ENCODE results near the gene MBD5. TPM values are rescaled to one million over a fixed set of nuclear protein-coding genes. Genes with fewer than 3 reads are reported as not detected.

The MBD5 gene
- total RNA-seq, 2 experiments from 2014 or later, result 13.8 to 46.3 TPM

DNA sequence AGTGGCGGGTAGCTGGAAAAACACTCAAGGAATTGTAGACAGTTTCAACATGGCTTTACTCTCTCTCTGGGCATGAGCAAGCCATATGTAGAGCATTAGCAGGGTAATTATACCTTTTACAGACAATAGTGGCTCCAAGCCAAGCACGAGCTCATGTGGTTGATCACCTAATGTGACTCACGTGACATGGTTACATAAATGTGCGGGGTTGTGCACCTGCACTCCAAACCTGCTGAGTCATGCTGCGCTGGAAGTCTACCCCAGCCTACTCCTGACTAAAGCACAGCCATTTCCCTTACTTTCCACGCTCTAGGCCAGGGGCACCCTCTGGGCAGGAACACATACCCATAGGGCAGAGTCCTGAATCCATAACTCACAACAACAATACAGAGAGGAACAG lies 232.8 kb downstream of the MBD5 start:
- Histone ChIP-seq H3K9me3 (ENCODE audit: low read length) (peaks cover 18% of the 10 kb centered on the region), H3K4me3 (ENCODE audit: low read depth, low read length, poor library complexity, severe bottlenecking) (no peak overlapping the region), H3K4me1 (ENCODE audit: insufficient read depth, low read length, poor library complexity, severe bottlenecking) (no peaks in the 10 kb centered on the region), H3K36me3 (ENCODE audit: insufficient read depth, low read length) (no peaks in the 10 kb centered on the region), H2AFZ (ENCODE audit: low read length) (no peak overlapping the region), H3K79me2 (ENCODE audit: insufficient read depth, low read depth, low read length) (no peaks in the 10 kb centered on the region), H3K27ac (ENCODE audit: low read depth, low read length, poor library complexity, severe bottlenecking) (no peak overlapping the region), H4K20me1 (ENCODE audit: insufficient read depth, low read length) (no peaks in the 10 kb centered on the region), H3K9me2 (ENCODE audit: insufficient read depth, low read length) (no peaks in the 10 kb centered on the region), H3K4me2 (ENCODE audit: low read length) (no peak overlapping the region)
- no peak for TF ChIP-seq EZH2phosphoT487 (IDR thresholded peaks at IDR 0.05; ENCODE audit: borderline replicate concordance, low read depth, low read length)
- TF ChIP-seq, protein P1, sequence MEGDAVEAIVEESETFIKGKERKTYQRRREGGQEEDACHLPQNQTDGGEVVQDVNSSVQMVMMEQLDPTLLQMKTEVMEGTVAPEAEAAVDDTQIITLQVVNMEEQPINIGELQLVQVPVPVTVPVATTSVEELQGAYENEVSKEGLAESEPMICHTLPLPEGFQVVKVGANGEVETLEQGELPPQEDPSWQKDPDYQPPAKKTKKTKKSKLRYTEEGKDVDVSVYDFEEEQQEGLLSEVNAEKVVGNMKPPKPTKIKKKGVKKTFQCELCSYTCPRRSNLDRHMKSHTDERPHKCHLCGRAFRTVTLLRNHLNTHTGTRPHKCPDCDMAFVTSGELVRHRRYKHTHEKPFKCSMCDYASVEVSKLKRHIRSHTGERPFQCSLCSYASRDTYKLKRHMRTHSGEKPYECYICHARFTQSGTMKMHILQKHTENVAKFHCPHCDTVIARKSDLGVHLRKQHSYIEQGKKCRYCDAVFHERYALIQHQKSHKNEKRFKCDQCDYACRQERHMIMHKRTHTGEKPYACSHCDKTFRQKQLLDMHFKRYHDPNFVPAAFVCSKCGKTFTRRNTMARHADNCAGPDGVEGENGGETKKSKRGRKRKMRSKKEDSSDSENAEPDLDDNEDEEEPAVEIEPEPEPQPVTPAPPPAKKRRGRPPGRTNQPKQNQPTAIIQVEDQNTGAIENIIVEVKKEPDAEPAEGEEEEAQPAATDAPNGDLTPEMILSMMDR (conservative IDR thresholded peaks at IDR 0.05; ENCODE audit: low read length), result no peak
- intact Hi-C loops (cut with micrococcal nuclease; ENCODE audit: unreplicated experiment), result no loop called here
- ChIA-PET CTCF (ENCODE audit: unreplicated experiment) (no interaction called here), POLR2A (no interaction called here)
- BruUV-seq (replicated peaks), result no TSS peak
- DNase-seq (ENCODE audit: low spot score), result peak; percentile 51

- H3K36me3 ChIP-seq (ENCODE audit: insufficient read depth, low read length), result no peaks in the 10 kb centered on the region
- peaks cover 29% of the 10 kb centered on the region for H3K9me3 ChIP-seq (ENCODE audit: low read length)
- no peak overlapping the region for H3K4me2 ChIP-seq (ENCODE audit: low read length)
- POLR2A ChIA-PET, result interaction anchor here (0.7 kb wide), 1 partner anchor 23 kb away, joined by 3 read pairs; no protein-coding TSS in a partner anchor
- H4K20me1 ChIP-seq (ENCODE audit: insufficient read depth, low read length), result no peaks in the 10 kb centered on the region
- H3K27ac ChIP-seq (ENCODE audit: low read depth, low read length, poor library complexity, severe bottlenecking), result no peak overlapping the region
- no TSS peak for BruUV-seq (replicated peaks)
- no peak for DNase-seq (ENCODE audit: low spot score)
- no peaks in the 10 kb centered on the region for H3K79me2 ChIP-seq (ENCODE audit: insufficient read depth, low read depth, low read length)
- TF ChIP-seq, protein P1 (conservative IDR thresholded peaks at IDR 0.05; ENCODE audit: low read length), result no peak
- TF ChIP-seq EZH2phosphoT487 (IDR thresholded peaks at IDR 0.05; ENCODE audit: borderline replicate concordance, low read depth, low read length), result no peak
- no peak overlapping the region for H2AFZ ChIP-seq (ENCODE audit: low read length)
- intact Hi-C loops (cut with micrococcal nuclease; ENCODE audit: unreplicated experiment), result no loop called here
- no peaks in the 10 kb centered on the region for H3K4me1 ChIP-seq (ENCODE audit: insufficient read depth, low read length, poor library complexity, severe bottlenecking)
- H3K4me3 ChIP-seq (ENCODE audit: low read depth, low read length, poor library complexity, severe bottlenecking), result no peak overlapping the region
- CTCF ChIA-PET (ENCODE audit: unreplicated experiment), result no interaction called here
- no peaks in the 10 kb centered on the region for H3K9me2 ChIP-seq (ENCODE audit: insufficient read depth, low read length)
These were observed 235.0 kb downstream of the MBD5 start for GRCh38 chr2:148255929-148256328.

GRCh38 chr2:148257276-148257675 lies 236.4 kb downstream of the MBD5 start:
- no TSS peak for BruUV-seq (replicated peaks)
- intact Hi-C loops (cut with micrococcal nuclease; ENCODE audit: unreplicated experiment), result no loop called here
- H2AFZ ChIP-seq (ENCODE audit: low read length), result no peak overlapping the region
- H3K79me2 ChIP-seq (ENCODE audit: insufficient read depth, low read depth, low read length), result no peaks in the 10 kb centered on the region
- DNase-seq (ENCODE audit: low spot score), result no peak
- H3K9me2 ChIP-seq (ENCODE audit: insufficient read depth, low read length), result no peaks in the 10 kb centered on the region
- no peaks in the 10 kb centered on the region for H3K36me3 ChIP-seq (ENCODE audit: insufficient read depth, low read length)
- no peak overlapping the region for H3K4me2 ChIP-seq (ENCODE audit: low read length)
- no peak overlapping the region for H3K4me3 ChIP-seq (ENCODE audit: low read depth, low read length, poor library complexity, severe bottlenecking)
- no peaks in the 10 kb centered on the region for H3K4me1 ChIP-seq (ENCODE audit: insufficient read depth, low read length, poor library complexity, severe bottlenecking)
- ChIA-PET POLR2A (interaction anchor here (0.6 kb wide), 1 partner anchor 1281 kb away, joined by 3 read pairs; no protein-coding TSS in a partner anchor), CTCF (ENCODE audit: unreplicated experiment) (no interaction called here)
- H3K27ac ChIP-seq (ENCODE audit: low read depth, low read length, poor library complexity, severe bottlenecking), result no peak overlapping the region
- H3K9me3 ChIP-seq (ENCODE audit: low read length), result peaks cover 29% of the 10 kb centered on the region
- no peaks in the 10 kb centered on the region for H4K20me1 ChIP-seq (ENCODE audit: insufficient read depth, low read length)
- no peak for TF ChIP-seq EZH2phosphoT487 (IDR thresholded peaks at IDR 0.05; ENCODE audit: borderline replicate concordance, low read depth, low read length)
- TF ChIP-seq, protein P1 (conservative IDR thresholded peaks at IDR 0.05; ENCODE audit: low read length), result no peak
